CD4-positive, alpha-beta memory T cell (primary cell): Measurements from ENCODE around the gene COL5A3. TPM values are rescaled to one million over a fixed set of nuclear protein-coding genes. Genes with fewer than 3 reads are reported as not detected.

Experiments used
- CTCF ChIA-PET: fragments of 350-600 bp; sonication (Branson Sonifier 250); formaldehyde crosslinking; loops from one replicate; lab custom pipeline; 2021; ENCODE audit warnings: inconsistent platforms; ENCODE audit not compliant: partially characterized antibody; lab: Charles Lee
- POLR2A ChIA-PET: fragments of 350-600 bp; sonication (Branson Sonifier 250); formaldehyde crosslinking; loops from one replicate; lab custom pipeline; 2021; ENCODE audit not compliant: partially characterized antibody; lab: Charles Lee
- DNase-seq, 5 donors: peaks; one replicate each; pipeline versions ENCODE4 v3.0.0 to v3.0.0-alpha.2; 2020 to 2022; ENCODE audit warnings: mixed read lengths in 1 of 5
- H3K27ac ChIP-seq: one replicate; pipeline ENCODE4 v1.7.0; 2013; ENCODE audit warnings: low read depth, low read length
- H3K27me3 ChIP-seq: 2 replicates; pipeline ENCODE4 v1.7.0; 2013; ENCODE audit warnings: mild to moderate bottlenecking, low read length, moderate library complexity; ENCODE audit not compliant: insufficient read depth
- H3K36me3 ChIP-seq: 2 replicates; pipeline ENCODE4 v1.7.0; 2013; ENCODE audit warnings: mild to moderate bottlenecking, low read length, moderate library complexity; ENCODE audit not compliant: insufficient read depth
- H3K4me1 ChIP-seq: 2 replicates; pipeline ENCODE4 v1.7.0; 2013; ENCODE audit warnings: mild to moderate bottlenecking, low read length, moderate library complexity; ENCODE audit not compliant: insufficient read depth
- H3K4me3 ChIP-seq, 2 donors: one replicate each; pipeline ENCODE4 v1.7.0; 2013; ENCODE audit warnings: low read length in 2 of 2, mild to moderate bottlenecking in 1 of 2
- H3K9me3 ChIP-seq, 2 donors: one replicate each; pipeline ENCODE4 v1.7.0; 2013; ENCODE audit warnings: low read length in 2 of 2, control low read depth in 1 of 2; ENCODE audit not compliant: control insufficient read depth in 1 of 2
- H3K27ac Mint-ChIP-seq, 7 donors: one replicate each; pipeline ENCODE4 v1.8.0; 2020 to 2021; ENCODE audit warnings: mixed read lengths in 7 of 7, mild to moderate bottlenecking in 6 of 7, inconsistent platforms in 3 of 7, moderate library complexity in 3 of 7
- H3K27me3 Mint-ChIP-seq, 2 donors: one replicate each; pipeline ENCODE4 v1.8.0; 2020 to 2021; ENCODE audit warnings: mixed read lengths in 2 of 2
- H3K36me3 Mint-ChIP-seq, 2 donors: one replicate each; pipeline ENCODE4 v1.8.0; 2020 to 2021; ENCODE audit warnings: mixed read lengths in 2 of 2, inconsistent platforms in 1 of 2, mild to moderate bottlenecking in 1 of 2
- H3K4me1 Mint-ChIP-seq, 4 donors: one replicate each; pipeline ENCODE4 v1.8.0; 2020 to 2021; ENCODE audit warnings: mixed read lengths in 4 of 4, mild to moderate bottlenecking in 1 of 4
- H3K4me3 Mint-ChIP-seq, 8 donors: one replicate each; pipeline ENCODE4 v1.8.0; 2020 to 2021; ENCODE audit warnings: mixed read lengths in 8 of 8, mild to moderate bottlenecking in 7 of 8, moderate library complexity in 6 of 8, inconsistent platforms in 3 of 8
- H3K9me3 Mint-ChIP-seq, 8 donors: one replicate each; pipeline ENCODE4 v1.8.0; 2020 to 2021; ENCODE audit warnings: mixed read lengths in 8 of 8, mild to moderate bottlenecking in 5 of 8, inconsistent platforms in 3 of 8, moderate library complexity in 1 of 8
- intact Hi-C: fragments of 100-400 bp; cut with micrococcal nuclease; formaldehyde crosslinking; loops from one replicate; pipeline ENCODE4 v1.15.1; 2023
- polyA plus RNA-seq, 2 donors: library from polyadenylated mRNA; unstranded; fragments of 300-500 nt; fragmentation: Illumina TruSeq; gene quantifications; one replicate each; pipeline ENCODE4 v1.2.3, GENCODE V29; 2021
- total RNA-seq, 2 experiments: library from RNA; stranded (reverse); gene quantifications; one replicate each; pipeline ENCODE4 v1.2.3, GENCODE V29; 2021

The COL5A3 gene
- total and polyA plus RNA-seq, 4 experiments from 2014 or later, result 0.07 to 4.3 (median 2.0) TPM

DNA sequence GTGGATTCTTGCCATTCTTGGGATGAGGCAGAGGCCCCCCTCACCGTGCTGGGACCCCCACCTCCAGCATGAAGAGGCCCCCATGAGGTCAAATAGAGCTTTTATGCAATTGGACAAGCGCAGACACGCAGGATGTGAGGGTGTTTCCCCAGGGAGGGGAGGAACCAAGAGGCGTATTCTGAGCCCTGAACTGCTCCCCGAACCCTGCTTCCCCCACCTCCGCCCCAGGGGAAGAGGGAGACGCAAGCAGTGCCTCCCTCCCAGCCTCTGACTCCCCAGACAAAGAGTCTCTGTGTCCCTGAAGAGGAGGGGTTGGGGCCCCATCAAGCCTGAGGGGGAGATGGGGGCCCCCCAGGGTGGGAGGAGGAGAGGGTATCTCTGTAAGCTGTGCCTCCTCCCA is 1.7 kb upstream of the COL5A3 start:
- Histone ChIP-seq H3K27ac (no peak overlapping the region), H3K36me3 (no peaks in the 10 kb centered on the region), H3K4me1 (peaks cover 27% of the 10 kb centered on the region), H3K27me3 (peaks cover 20% of the 10 kb centered on the region), H3K4me3 (no peak overlapping the region), H3K9me3 (no peaks in the 10 kb centered on the region)
- H3K27me3 Mint-ChIP-seq, result peaks cover 35 to 37% of the 10 kb centered on the region in 2 donors
- no peaks in the 10 kb centered on the region for H3K36me3 Mint-ChIP-seq
- H3K4me1 Mint-ChIP-seq, result peaks cover 9 to 29% (median 23%) of the 10 kb centered on the region in 4 donors
- no peak for DNase-seq
- H3K27ac Mint-ChIP-seq, result no peak overlapping the region
- no peak overlapping the region for H3K4me3 Mint-ChIP-seq
- ChIA-PET CTCF (no interaction called here), POLR2A (no interaction called here)
- intact Hi-C loops, result no loop called here
- peaks cover 0 to 7% (median under 1%) of the 10 kb centered on the region in 8 donors for H3K9me3 Mint-ChIP-seq

- Mint-ChIP-seq H3K27me3 (peaks cover 38 to 45% of the 10 kb centered on the region in 2 donors), H3K4me3 (peak overlapping the region in 3 of 8 donors; percentile 5 to 70 (median 60)), H3K27ac (no peak overlapping the region), H3K9me3 (peaks cover 0 to 7% (median under 1%) of the 10 kb centered on the region in 8 donors), H3K4me1 (peaks cover 14 to 36% (median 28%) of the 10 kb centered on the region in 4 donors), H3K36me3 (no peaks in the 10 kb centered on the region)
- POLR2A ChIA-PET, result interaction anchor here (0.9 kb wide), 1 partner anchor 101 kb away, joined by 3 read pairs; no protein-coding TSS in a partner anchor
- Histone ChIP-seq H3K27ac (no peak overlapping the region), H3K36me3 (no peaks in the 10 kb centered on the region), H3K27me3 (peaks cover 20% of the 10 kb centered on the region), H3K4me3 (no peak overlapping the region), H3K9me3 (no peaks in the 10 kb centered on the region), H3K4me1 (peaks cover 30% of the 10 kb centered on the region)
- intact Hi-C loops, result no loop called here
- CTCF ChIA-PET, result interaction anchor here (1.0 kb wide), 1 partner anchor 11 kb away, joined by 3 read pairs; no protein-coding TSS in a partner anchor
- no peak for DNase-seq
Observed at GRCh38 chr19:10010939-10011338, 635 bp upstream of the COL5A3 start.

GRCh38 chr19:10009714-10010224 is 535 bp downstream of the COL5A3 start:
- peak overlapping the region; percentile 3 to 85 (median 43) for H3K27ac Mint-ChIP-seq
- H3K9me3 ChIP-seq, result no peaks in the 10 kb centered on the region
- POLR2A ChIA-PET, result no interaction called here
- DNase-seq, result peak in 2 of 5 donors; percentile 21 to 38
- H3K4me1 Mint-ChIP-seq, result peaks cover 15 to 38% (median 30%) of the 10 kb centered on the region in 4 donors
- H3K27me3 ChIP-seq, result peaks cover 20% of the 10 kb centered on the region
- H3K27me3 Mint-ChIP-seq, result peaks cover 43 to 46% of the 10 kb centered on the region in 2 donors
- H3K4me3 ChIP-seq, result no peak overlapping the region
- peaks cover 0 to 1% of the 10 kb centered on the region in 2 donors for H3K36me3 Mint-ChIP-seq
- H3K9me3 Mint-ChIP-seq, result peaks cover 0 to 7% (median under 1%) of the 10 kb centered on the region in 8 donors
- CTCF ChIA-PET, result interaction anchor here (0.6 to 1.1 kb wide), 3 partner anchors 9 to 11 kb away, joined by 3 to 8 read pairs (median 4); no protein-coding TSS in a partner anchor
- H3K27ac ChIP-seq, result no peak overlapping the region
- H3K4me1 ChIP-seq, result peaks cover 39% of the 10 kb centered on the region
- H3K36me3 ChIP-seq, result no peaks in the 10 kb centered on the region
- peak overlapping the region in 7 of 8 donors; percentile 61 to 81 (median 74) for H3K4me3 Mint-ChIP-seq
- intact Hi-C loops, result no loop called here

- Mint-ChIP-seq H3K27ac (peak overlapping the region in 5 of 7 donors; percentile 0 to 74 (median 42)), H3K27me3 (peaks cover 38 to 45% of the 10 kb centered on the region in 2 donors), H3K4me3 (peak overlapping the region in 7 of 8 donors; percentile 34 to 73 (median 53)), H3K4me1 (peaks cover 18 to 50% (median 38%) of the 10 kb centered on the region in 4 donors), H3K36me3 (peaks cover 0 to 4% of the 10 kb centered on the region in 2 donors), H3K9me3 (peaks cover 0 to 7% (median under 1%) of the 10 kb centered on the region in 8 donors)
- no peaks in the 10 kb centered on the region for H3K36me3 ChIP-seq
- intact Hi-C loops, result no loop called here
- no peak overlapping the region for H3K27ac ChIP-seq
- CTCF ChIA-PET, result interaction anchor here (1.1 kb wide), 1 partner anchor 8 kb away, joined by 8 read pairs; no protein-coding TSS in a partner anchor
- no peak for DNase-seq
- H3K4me1 ChIP-seq, result peaks cover 52% of the 10 kb centered on the region
- peaks cover 20% of the 10 kb centered on the region for H3K27me3 ChIP-seq
- POLR2A ChIA-PET, result interaction anchor here (1.0 to 1.2 kb wide), 2 partner anchors 8 to 94 kb away, joined by 3 to 5 read pairs; partner anchors contain the start of gene ANGPTL6
- H3K9me3 ChIP-seq, result no peaks in the 10 kb centered on the region
- no peak overlapping the region for H3K4me3 ChIP-seq
Observed at GRCh38 chr19:10008184-10008765, 2.0 kb downstream of the COL5A3 start.

GRCh38 chr19:10007371-10008183 is 2.7 kb downstream of the COL5A3 start:
- intact Hi-C loops, result no loop called here
- peaks cover 55% of the 10 kb centered on the region for H3K4me1 ChIP-seq
- Mint-ChIP-seq H3K36me3 (peaks cover 0 to 4% of the 10 kb centered on the region in 2 donors), H3K27ac (peak overlapping the region in 1 of 7 donors; percentile 60), H3K4me1 (peaks cover 18 to 57% (median 42%) of the 10 kb centered on the region in 4 donors), H3K9me3 (peaks cover 0 to 9% (median under 1%) of the 10 kb centered on the region in 8 donors), H3K27me3 (peaks cover 41 to 48% of the 10 kb centered on the region in 2 donors), H3K4me3 (peak overlapping the region in 6 of 8 donors; percentile 29 to 78 (median 47))
- H3K36me3 ChIP-seq, result no peaks in the 10 kb centered on the region
- H3K9me3 ChIP-seq, result no peaks in the 10 kb centered on the region
- ChIA-PET POLR2A (no interaction called here), CTCF (interaction anchor here (3.4 kb wide), 1 partner anchor 20 kb away, joined by 13 read pairs; no protein-coding TSS in a partner anchor)
- no peak for DNase-seq
- no peak overlapping the region for H3K4me3 ChIP-seq
- H3K27me3 ChIP-seq, result peaks cover 20% of the 10 kb centered on the region
- no peak overlapping the region for H3K27ac ChIP-seq

DNA sequence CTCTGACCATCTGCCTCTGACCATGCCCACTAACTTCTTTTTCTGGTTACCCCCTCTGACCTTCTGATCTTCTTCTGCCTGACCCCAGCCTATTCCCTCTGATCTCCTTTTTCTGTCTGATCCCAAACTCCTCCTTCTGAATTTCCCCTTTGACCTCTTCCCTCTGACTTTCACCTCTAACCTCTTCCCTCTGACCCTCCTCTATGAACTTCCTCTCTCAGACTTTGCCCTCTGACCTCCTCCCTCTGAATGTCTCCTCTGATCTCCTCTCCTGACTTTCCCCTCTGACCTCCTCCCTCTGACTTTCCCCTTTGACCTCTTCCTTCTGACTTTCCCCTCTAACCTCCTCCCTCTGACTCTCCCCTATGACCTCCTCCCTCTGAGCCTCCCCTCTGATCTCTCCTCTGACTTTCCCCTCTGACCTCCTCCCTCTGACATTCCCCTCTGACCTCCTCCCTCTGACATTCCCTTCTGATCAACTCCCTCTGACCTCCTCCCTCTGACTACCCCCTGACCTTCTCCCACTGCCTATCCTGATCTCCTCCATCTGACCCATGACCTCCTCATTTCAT is 3.5 kb downstream of the COL5A3 start:
- peaks cover 42 to 47% of the 10 kb centered on the region in 2 donors for H3K27me3 Mint-ChIP-seq
- Histone ChIP-seq H3K4me3 (no peak overlapping the region), H3K36me3 (no peaks in the 10 kb centered on the region), H3K27me3 (peaks cover 16% of the 10 kb centered on the region), H3K4me1 (peaks cover 55% of the 10 kb centered on the region), H3K9me3 (no peaks in the 10 kb centered on the region), H3K27ac (no peak overlapping the region)
- intact Hi-C loops, result no loop called here
- H3K4me3 Mint-ChIP-seq, result peak overlapping the region in 7 of 8 donors; percentile 37 to 78 (median 61)
- H3K36me3 Mint-ChIP-seq, result peaks cover 0 to 4% of the 10 kb centered on the region in 2 donors
- ChIA-PET POLR2A (no interaction called here), CTCF (interaction anchor here (3.4 kb wide), 1 partner anchor 21 kb away, joined by 13 read pairs; no protein-coding TSS in a partner anchor)
- H3K9me3 Mint-ChIP-seq, result peaks cover 0 to 9% (median under 1%) of the 10 kb centered on the region in 8 donors
- DNase-seq, result no peak
- peak overlapping the region in 5 of 7 donors; percentile 1 to 79 (median 47) for H3K27ac Mint-ChIP-seq
- peaks cover 18 to 60% (median 42%) of the 10 kb centered on the region in 4 donors for H3K4me1 Mint-ChIP-seq
